Activated T-cell treated with anti-CD3 and anti-CD28 coated beads, Interleukin-2, amount 50 U/mL, for 1 hour (primary cell): ENCODE data around the gene OR2L5.

Experiments
- DNase-seq: peaks from one replicate; pipeline ENCODE4 v3.0.0-alpha.2; 2020

OR2L5 gene

DNA sequence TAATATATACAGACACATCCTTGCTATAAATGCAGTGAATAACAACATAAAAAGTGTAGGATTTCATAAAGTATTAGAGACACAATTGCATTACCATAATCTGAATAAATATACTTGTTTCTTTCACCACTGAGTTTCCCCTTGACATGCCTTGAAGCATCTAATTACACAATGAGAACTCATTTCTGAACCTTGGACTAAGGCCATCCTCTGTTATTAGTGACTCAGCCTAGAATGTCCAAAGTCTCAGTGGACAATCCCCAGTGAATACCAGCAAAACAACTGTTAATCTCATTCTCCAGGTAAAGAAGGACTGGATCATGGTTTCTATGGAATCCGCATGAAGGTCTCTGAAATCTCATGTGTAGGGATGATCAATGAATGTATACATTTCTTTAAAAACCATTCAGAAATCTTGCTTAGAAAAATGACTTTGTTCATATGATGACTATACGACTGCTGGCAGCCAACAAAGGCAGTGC, at the start of gene OR2L5:
Gene OR2L5 (plus strand): TSS at position 432 of the 482 bp plus-strand sequence. CDS start 8,288 bp downstream, outside the sequence.
- no peak for DNase-seq

- DNase-seq, result no peak
Observed at GRCh38 chr1:247964933-247965332, 48.5 kb upstream of the OR2L5 start, which contains the start of gene OR2AK2. Gene OR2AK2 (plus strand): TSS chr1:247965233. CDS start chr1:247965377, 144 bp downstream.

DNA sequence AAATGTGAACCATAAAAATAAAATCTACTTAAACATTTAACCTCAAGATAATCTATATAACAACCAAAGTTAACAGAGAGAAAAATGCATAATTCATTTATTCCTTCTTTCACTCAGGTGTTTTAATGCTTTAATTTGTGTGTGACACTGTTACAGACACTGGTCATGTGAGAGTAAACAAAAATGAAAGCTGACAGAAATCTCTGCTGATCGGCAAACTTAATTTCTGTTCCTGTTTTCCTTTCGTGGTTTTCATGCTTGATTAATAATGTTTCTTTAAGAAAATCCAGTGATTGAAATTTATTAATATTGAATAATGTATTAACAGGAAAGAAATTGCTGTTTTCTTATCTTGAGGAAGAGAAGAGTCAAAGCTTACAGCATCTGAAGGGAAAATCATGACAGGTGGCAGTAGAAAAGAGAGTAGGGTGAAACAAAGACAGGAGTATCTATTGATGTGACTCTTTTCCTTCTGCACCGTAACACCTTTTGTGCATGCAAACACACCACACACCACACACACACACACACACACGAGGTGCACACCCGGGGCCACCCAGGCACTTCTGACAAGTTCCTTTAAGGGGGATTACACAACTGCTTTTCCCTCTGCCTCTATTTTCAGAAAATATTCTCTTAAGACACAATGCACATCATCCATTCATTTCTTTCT, 46.8 kb upstream of the OR2L5 start:
- no peak for DNase-seq

- no peak for DNase-seq
Observed at GRCh38 chr1:247992986-247993385, 20.5 kb upstream of the OR2L5 start.

DNA sequence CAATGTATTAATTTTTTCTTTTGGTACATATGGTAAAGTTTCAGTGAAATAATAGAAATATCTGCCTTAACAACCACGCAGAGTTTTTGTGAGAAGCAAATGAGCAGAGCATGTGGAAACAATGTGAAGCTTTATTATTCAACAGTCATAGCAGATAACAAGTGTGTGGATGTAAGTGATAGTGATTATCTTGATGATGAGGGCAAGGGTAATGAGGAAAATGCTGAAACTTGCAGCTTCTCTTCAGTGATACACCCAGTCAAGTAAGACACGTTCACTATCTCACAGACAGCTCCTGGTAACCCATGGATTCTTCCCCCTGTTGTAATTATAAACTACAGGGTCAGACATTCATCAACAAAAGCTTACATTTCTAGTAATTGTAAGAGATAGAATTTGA, 14.6 kb upstream of the OR2L5 start:
- no peak for DNase-seq

DNA sequence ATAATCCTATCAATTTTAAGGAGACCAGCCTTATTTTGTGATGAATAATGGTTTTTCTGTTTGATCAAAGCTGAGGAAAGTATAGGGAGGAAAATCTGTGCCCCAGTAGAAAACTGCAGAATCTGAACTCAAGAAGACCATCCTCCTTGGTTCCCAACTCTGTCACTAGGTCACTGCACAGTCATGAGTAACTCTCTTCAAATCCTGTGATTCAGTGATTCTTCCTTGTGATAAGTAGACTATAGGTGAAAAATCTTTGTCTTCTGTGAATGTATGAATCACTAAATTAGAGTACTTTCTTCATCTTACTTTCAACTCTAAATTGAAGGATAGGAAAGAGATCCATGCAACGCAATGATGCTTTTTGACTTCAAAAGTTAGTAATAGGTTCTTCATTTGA, 13.3 kb upstream of the OR2L5 start:
- DNase-seq, result no peak

DNA sequence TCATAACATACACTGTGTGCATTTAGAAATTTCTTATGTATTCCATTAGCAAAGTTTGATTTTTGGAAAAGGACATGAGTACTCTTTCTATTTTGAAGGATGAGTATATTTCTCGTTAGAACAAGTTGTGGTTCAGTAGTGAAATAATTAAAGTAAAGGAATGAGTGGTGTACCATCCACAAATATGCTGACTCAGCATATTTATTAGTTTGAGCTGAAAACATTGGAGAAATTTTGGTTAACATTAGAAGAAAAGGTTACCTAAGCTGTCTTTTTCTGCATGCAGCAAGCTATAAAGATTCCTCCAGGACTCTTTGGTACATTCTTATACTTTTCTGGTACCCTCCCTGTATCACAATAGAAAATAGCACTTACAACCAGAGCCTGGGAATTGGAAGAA, 5.7 kb upstream of the OR2L5 start:
- DNase-seq, result no peak

GRCh38 chr1:248009681-248010080, 3.8 kb upstream of the OR2L5 start:
- no peak for DNase-seq

- DNase-seq, result no peak
Observed at GRCh38 chr1:248015803-248016202, 2.3 kb downstream of the OR2L5 start.

DNA sequence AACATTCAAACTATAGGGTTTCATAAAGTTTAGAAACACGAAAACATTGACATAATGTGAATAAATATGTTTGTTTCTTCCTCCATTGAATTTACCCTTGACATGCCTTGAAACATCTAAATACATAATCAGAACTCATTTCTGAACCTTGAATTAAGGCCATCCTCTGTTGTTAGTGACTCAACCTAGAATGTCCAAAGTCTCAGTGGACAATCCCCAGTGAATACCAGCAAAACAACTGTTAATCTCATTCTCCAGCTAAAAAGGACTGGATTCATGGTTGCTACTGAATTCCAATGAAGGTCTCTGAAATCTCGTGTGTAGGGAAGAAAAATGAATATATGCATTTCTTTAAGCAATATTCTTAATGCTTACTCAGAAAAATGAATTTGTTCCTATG, 16.3 kb downstream of the OR2L5 start, which contains the start of gene OR2L2:
Gene OR2L2 (plus strand): TSS at position 301 of the 400 bp plus-strand sequence. CDS start 8,198 bp downstream, outside the sequence.
- DNase-seq, result no peak

DNA sequence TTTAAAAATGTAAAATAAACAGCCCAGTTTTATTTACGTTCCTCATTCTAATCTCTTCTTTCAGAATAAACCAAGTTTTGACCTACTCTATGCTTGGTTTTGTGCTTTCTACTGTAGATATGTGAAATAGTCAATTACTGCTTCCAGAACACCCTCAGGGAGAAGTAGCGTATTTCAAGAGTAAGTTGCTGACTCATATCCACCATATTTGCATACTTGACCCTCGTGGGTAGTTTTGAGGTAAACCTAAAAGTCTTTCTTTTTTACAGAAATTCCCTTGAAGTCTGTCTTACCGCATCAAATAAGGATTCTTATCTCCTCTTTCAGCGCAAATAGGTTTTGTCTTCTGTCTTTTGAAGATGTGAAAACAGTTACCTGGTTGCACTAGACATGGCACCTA, 31.7 kb downstream of the OR2L5 start:
- no peak for DNase-seq

- no peak for DNase-seq
Observed at GRCh38 chr1:248046536-248046935, 33.1 kb downstream of the OR2L5 start, which contains the start of gene OR2L3. Gene OR2L3 (plus strand): TSS chr1:248046836. CDS start chr1:248060682, 13,846 bp downstream.

DNA sequence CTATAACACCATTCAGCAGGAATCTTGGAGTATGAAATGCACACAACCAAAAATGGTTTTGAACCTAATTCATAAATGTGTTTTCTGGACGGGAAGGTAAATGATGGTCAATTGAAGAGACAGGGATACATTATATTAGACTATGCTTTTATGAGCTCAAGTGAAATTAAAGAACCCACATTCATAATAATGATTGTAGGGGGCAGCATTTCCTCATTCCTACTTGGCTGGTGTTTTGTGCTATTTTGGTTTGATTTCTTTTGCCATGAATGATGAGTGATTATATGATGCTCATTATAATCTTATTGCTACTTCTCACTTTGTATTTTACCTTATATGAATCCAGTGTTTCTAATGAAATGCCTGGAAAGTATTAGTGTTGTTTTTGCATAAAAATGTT, 33.5 kb downstream of the OR2L5 start:
- no peak for DNase-seq

DNA sequence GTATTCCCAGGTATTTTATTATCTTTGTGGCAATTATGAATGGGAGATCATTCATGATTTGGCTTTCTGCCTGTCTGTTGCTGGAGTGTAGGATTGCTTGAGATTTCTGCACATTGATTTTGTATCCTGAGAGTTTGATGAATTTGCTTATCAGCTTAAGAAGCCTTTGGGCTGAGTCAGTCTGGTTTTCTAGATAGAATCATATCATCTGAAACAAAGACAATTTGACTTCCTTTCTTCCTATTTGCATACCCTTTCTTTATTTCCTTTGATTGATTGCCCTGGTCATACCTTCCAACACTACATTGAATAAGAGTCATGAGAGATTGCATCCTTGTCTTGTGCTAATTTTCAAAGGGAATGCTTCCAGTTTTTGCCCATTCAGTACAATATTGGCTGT, 41.2 kb downstream of the OR2L5 start:
- DNase-seq, result no peak

DNA sequence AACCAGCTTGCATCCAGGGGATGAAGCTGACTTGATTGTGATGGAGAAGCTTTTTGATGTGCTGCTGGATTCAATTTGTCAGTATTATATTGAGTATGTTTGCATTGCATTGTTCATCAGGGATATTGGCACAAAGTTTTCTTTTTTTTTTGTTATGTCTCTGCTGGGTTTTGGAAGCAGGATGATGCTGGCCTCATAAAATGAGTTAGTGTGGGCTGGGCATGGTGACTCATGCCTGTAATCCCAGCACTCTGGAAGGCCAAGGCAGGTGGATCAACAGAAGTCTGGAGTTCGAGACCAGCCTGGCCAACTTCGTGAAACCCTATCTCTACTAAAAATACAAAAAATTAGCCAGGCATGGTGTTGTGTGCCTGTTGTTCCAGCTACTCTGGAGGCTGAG, 41.8 kb downstream of the OR2L5 start:
- DNase-seq, result no peak

- no peak for DNase-seq
Observed at GRCh38 chr1:248065071-248065470, 51.6 kb downstream of the OR2L5 start.

DNA sequence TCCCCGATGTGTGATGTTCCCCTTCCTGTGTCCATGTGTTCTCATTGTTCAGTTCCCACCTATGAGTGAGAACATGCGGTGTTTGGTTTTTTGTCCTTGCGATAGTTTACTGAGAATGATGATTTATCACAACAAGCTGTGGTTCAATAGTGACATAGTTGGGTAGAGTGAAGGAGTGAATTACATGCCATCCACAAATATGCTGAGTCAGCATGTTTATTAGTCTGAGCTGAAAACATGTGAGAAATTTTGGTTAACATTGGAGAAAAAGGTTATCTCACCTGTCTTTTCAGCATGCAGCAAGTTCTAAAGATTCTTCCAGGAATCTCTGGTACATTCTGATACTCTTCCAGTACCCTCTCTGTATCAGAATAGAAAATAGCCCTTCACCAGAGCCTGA, 52.1 kb downstream of the OR2L5 start:
- no peak for DNase-seq
